HG02759 (cell line): Measurements from ENCODE around the gene MAP3K4.
"Not testable (repeated sequence)": the region's sequence is repeated elsewhere in the genome, so short reads cannot be mapped to it uniquely, and the experiment has no call there.

Experiments used
- ATAC-seq: cut with Tn5 transposase; IDR thresholded peaks from one replicate; pipeline ENCODE4 v1.9.1; 2021; ENCODE audit warnings: mild to moderate bottlenecking, moderate library complexity; ENCODE audit not compliant: unreplicated experiment

MAP3K4 gene

DNA sequence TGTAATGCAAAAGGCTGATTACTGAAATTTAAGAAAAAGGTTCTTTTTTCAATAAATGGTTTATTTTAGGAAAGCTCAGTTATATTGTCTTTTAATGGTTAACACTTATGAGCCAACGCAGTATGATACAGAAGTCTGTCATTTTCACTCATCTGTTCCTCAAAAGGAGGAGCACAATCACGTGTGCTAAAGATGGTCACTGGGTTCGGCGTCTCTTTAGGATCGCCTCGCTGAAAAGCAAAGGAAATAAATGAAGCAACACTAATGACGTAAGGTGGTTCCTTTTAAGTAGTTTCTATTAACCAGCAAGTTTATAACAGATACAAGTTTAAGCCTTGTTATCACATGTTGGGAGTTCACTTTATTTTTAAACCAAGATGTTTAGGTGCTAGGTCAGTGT lies 125.7 kb downstream of the MAP3K4 start:
- no peak for ATAC-seq

- ATAC-seq: no peak
These were observed 126.4 kb downstream of the MAP3K4 start for GRCh38 chr6:161117942-161118341.

DNA sequence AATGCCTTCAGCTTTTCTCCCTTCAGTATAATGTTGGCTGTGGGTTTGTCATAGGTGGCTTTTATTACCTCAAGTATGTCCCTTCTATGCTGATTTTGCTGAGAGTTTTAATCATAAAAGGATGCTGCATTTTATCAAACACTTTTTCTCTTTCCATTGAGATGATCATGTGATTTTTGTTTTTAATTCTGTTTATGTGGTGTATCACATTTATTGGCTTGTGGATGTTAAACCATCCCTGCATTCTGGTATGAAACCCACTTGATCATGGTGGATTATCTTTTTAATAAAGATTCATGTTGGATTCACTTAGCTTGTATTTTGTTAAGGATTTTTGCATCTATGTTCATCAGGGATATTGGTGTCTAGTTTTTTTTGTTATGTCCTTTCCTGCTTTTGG lies 131.8 kb downstream of the MAP3K4 start:
- not testable (repeated sequence) for ATAC-seq

DNA sequence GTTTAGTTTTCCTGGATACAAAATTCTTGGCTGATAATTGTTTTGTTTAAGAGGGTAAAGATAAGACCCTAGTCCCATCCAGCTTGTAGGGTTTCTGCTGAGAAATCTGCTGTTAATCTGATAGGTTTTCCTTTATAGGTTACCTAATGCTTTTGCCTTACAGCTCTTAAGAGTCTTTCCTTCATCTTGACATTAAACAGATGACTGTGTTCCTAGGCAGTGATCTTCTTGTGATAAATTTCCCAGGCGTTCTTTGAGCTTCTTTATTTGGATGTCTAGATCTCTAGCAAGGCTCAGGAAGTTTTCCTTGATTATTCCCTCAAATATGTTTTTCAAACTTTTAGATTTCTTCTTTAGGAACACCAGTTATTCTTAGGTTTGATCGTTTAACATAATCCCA lies 134.0 kb downstream of the MAP3K4 start:
- ATAC-seq: no peak

- ATAC-seq: no peak
These were observed 135.6 kb downstream of the MAP3K4 start for GRCh38 chr6:161127071-161127740.

- ATAC-seq: no peak
These were observed 136.7 kb downstream of the MAP3K4 start for GRCh38 chr6:161128230-161128629.

- no peak for ATAC-seq
These were observed 137.2 kb downstream of the MAP3K4 start for GRCh38 chr6:161128680-161129196.

GRCh38 chr6:161130541-161130940 lies 139.0 kb downstream of the MAP3K4 start:
- ATAC-seq: no peak

- ATAC-seq: no peak
These were observed 139.6 kb downstream of the MAP3K4 start for GRCh38 chr6:161130967-161131766.

DNA sequence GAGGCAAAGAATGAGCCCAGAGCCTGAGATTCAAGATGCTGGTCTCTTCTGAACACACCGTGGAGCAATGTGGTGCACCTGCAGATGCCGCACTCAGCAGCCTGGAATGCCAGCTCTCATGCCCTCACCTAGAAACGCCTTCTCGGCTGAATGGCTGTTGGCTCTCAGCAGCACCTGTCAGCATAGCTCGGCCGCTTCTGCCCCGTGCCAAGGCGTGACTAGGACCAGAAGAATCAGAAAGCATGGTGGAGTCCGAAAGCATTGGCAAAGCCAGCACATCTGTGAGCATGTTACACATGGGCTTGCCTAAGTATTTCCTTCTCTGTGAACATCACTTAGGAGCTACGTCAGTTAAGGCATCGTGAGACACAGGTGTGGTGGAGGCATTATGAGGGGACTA lies 140.8 kb downstream of the MAP3K4 start:
- no peak for ATAC-seq

DNA sequence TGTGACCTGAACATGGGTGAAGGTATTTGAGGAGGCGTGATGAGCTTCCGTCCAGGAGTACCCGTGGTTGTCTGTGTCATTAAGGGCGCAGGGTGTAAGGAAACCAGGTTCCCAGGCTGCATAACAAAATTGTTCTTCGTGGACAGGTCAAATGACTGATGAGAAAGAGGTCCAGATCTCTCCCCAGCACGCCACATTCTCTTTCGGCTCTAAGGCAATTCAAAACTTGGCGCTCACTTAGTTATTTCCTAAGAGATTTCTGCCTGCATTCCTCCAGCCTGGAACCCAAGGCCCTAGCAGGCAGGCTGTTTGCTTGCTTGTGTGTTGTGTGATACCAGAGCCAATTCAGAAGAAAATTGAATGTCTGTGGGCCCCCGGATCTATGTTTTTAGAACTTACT lies 142.4 kb downstream of the MAP3K4 start:
- ATAC-seq: no peak

DNA sequence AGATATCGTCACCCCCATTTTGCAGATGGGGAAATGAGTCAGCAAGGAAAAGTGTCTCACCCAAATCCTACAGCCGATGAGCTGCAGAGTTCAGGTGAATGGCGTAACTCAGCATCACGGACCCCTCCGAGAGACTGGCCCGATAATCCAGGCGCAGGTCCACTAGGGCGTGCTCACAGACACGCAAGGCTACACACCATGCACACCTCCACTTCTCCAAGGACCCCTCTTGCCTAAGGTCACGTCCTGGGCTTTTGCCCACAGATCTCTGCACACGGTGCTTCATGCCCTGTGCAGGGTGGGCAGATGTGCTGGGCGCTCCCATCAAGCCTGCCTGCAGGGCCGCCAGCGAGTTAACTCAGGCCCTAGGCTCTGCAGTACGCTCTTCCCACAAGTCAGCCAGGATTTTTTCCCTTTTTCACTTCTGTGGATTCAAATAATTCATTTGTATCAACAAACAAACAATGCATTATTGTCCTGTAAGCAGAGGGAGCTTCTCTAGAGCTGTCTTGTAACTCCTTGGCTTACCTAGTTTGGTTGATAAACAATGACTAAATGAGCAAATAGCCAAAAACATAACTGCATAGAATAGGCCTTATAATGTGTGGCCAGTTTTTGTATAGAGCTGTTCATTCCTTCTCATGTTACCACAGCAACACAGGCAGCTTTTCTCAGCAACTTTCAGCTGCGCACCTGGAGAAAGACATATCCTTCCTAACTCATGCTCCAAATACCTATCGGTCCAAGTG lies 143.2 kb downstream of the MAP3K4 start:
- no peak for ATAC-seq

GRCh38 chr6:161135695-161136591 lies 144.4 kb downstream of the MAP3K4 start:
- ATAC-seq: peak; percentile 31

- no peak for ATAC-seq
These were observed 145.1 kb downstream of the MAP3K4 start for GRCh38 chr6:161136655-161137054.

DNA sequence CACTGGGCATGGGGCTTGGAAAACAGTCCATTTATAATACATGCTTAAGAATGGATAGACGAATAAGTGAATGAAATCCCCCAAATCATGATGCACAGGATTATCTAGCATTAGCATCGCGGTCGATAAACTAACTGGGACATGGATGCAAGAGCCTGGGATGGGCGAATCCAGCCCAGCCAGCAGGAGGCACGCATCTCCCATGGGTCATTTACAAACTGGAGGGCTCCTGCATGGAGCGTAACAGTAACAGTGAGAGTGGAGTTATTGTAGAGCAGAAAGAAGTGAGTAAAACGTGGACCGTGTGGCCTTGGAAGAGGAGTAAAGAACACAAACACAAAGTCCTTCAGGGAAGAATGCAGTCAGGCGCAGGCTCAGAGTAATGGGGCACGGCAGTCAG lies 145.8 kb downstream of the MAP3K4 start:
- no peak for ATAC-seq

GRCh38 chr6:161137839-161138542 lies 146.4 kb downstream of the MAP3K4 start:
- ATAC-seq: no peak

GRCh38 chr6:161138543-161139303 lies 147.2 kb downstream of the MAP3K4 start:
- ATAC-seq: no peak

GRCh38 chr6:161139304-161139765 lies 147.8 kb downstream of the MAP3K4 start:
- no peak for ATAC-seq
